K562 (cell line): Measurements from ENCODE around the gene STK32C. TPM values are rescaled to one million over a fixed set of nuclear protein-coding genes. Genes with fewer than 3 reads are reported as not detected.
A peak's percentile ranks its signal among the peaks of the same experiment; 100 is the strongest.

Experiments
- BRF2 ChIP-seq: IDR thresholded peaks from 3 replicates; pipeline ENCODE4 v1.6.1; 2011; ENCODE audit warnings: borderline replicate concordance, mild to moderate bottlenecking; ENCODE audit not compliant: insufficient read length, insufficient read depth
- DLX4 ChIP-seq: fragments of 250-450 bp; sonication (Bioruptor Pico); IDR thresholded peaks from 2 replicates; pipeline ENCODE4 v1.6.1; 2021; ENCODE audit warnings: mild to moderate bottlenecking
- GABPB2 ChIP-seq: fragments of 250-450 bp; sonication (Bioruptor Pico); conservative IDR thresholded peaks from 2 replicates; pipeline ENCODE4 v1.5.1; 2021; ENCODE audit warnings: mild to moderate bottlenecking
- HMG20A ChIP-seq: fragments of 450-650 bp; formaldehyde crosslinking; conservative IDR thresholded peaks from 2 replicates; pipeline ENCODE4 v1.4.0; 2020; ENCODE audit warnings: mild to moderate bottlenecking, mixed read lengths
- IFI16 ChIP-seq: fragments of 250-450 bp; sonication (Bioruptor Pico); IDR thresholded peaks from 2 replicates; pipeline ENCODE4 v2.1.2; 2022; ENCODE audit warnings: mild to moderate bottlenecking, inconsistent platforms
- KDM2B ChIP-seq: fragments of 250-450 bp; sonication (Bioruptor Pico); IDR thresholded peaks from 2 replicates; pipeline ENCODE4 v1.8.0; 2021; ENCODE audit warnings: mild to moderate bottlenecking, moderate library complexity
- KDM5B ChIP-seq: fragments of 200-600 bp; sonication (generic); IDR thresholded peaks from 2 replicates; pipeline ENCODE4 v1.6.1; 2012; ENCODE audit warnings: low read depth, mild to moderate bottlenecking, moderate library complexity, low read length, control low read depth, inconsistent platforms; ENCODE audit not compliant: insufficient replicate concordance
- KLF6 ChIP-seq: fragments of 250-450 bp; sonication (Bioruptor Pico); IDR thresholded peaks from 2 replicates; pipeline ENCODE4 v1.4.0; 2020; ENCODE audit warnings: mild to moderate bottlenecking, moderate library complexity, borderline replicate concordance
- SAFB2 ChIP-seq: fragments of 200-400 bp; formaldehyde crosslinking; IDR thresholded peaks from 2 replicates; pipeline ENCODE4 v1.6.1; 2018; ENCODE audit warnings: borderline replicate concordance, low read length, low read depth, moderate library complexity; ENCODE audit not compliant: severe bottlenecking
- SMARCA5 ChIP-seq: fragments of 450-650 bp; IDR thresholded peaks from 2 replicates; pipeline ENCODE4 v1.6.1; 2016
- ZBTB12 ChIP-seq: fragments of 250-450 bp; sonication (Bioruptor Pico); IDR thresholded peaks from 2 replicates; pipeline ENCODE4 v1.4.0; 2020
- ZBTB40 ChIP-seq, 2 experiments: fragments of 450-650 bp in 1 of 2; sonication (generic) in 1 of 2; formaldehyde crosslinking in 1 of 2; IDR thresholded peaks; 2 replicates each; pipeline versions ENCODE4 v1.7.1 to v1.9.0; 2016 to 2022; ENCODE audit warnings: inconsistent platforms in 1 of 2, mild to moderate bottlenecking in 1 of 2, missing genetic modification reagents in 1 of 2
- ZNF316 ChIP-seq: fragments of 450-650 bp; IDR thresholded peaks from 2 replicates; pipeline ENCODE4 v1.6.1; 2016
- ZNF583 ChIP-seq: fragments of 250-450 bp; sonication (Bioruptor Pico); IDR thresholded peaks from 2 replicates; pipeline ENCODE4 v1.4.0; 2020
- polyA plus RNA-seq, 8 experiments: library from polyadenylated mRNA; depleted of rRNA in 4 of 8; stranded (reverse) in 5 of 8; unstranded in 3 of 8; fragments of >200 nt; fragmentation: Nextera tagmentation in 2 of 8; fragmentation: Illumina TruSeq in 1 of 8; extraction: Ambion mirVana in 2 of 8; extraction: Trizol in 1 of 8; gene quantifications; 2 replicates each; pipeline versions ENCODE4 v1.2.1 to v1.2.3, GENCODE V29; 2011 to 2014; ENCODE audit warnings: inconsistent platforms in 1 of 8, missing spikeins in 1 of 8
- total RNA-seq, 7 experiments: library from RNA; depleted of rRNA in 6 of 7; stranded (reverse); fragments of >200 nt in 6 of 7; fragmentation: Illumina TruSeq in 2 of 7; extraction: Trizol in 2 of 7; gene quantifications; 2 replicates each; pipeline versions ENCODE4 v1.2.1 to v1.2.3, GENCODE V29; 2011 to 2021; ENCODE audit warnings: low replicate concordance in 1 of 7

Gene STK32C
- total and polyA plus RNA-seq, 9 of the 15 experiments (the other 6 are each of a cell fraction or from before 2014, with no cell fraction given) = 1.5 to 20.9 (median 6.5) TPM

GRCh38 chr10:132307823-132308586 is at the start of gene STK32C (continued):
- no peak for TF ChIP-seq ZNF583 (CRISPR knock-in tag)
- no peak for TF ChIP-seq IFI16 (CRISPR knock-in tag)
- TF ChIP-seq GABPB2 (CRISPR knock-in tag) = no peak
- TF ChIP-seq HMG20A (CRISPR knock-in tag) = no peak
- TF ChIP-seq ZBTB40 (IDR thresholded peaks at IDR 0.05) = no peak
- TF ChIP-seq ZBTB40 (CRISPR knock-in tag; IDR thresholded peaks at IDR 0.05) = no peak
- TF ChIP-seq ZBTB12 = no peak
- TF ChIP-seq KDM5B = no peak
- TF ChIP-seq ZNF316 = no peak
- no peak for TF ChIP-seq BRF2
- TF ChIP-seq DLX4 (CRISPR knock-in tag) = no peak
- TF ChIP-seq SAFB2 = no peak
- 0 out of 2 replicates have a peak, but pooled peaks have one; percentile 16 for TF ChIP-seq KDM2B
- no peak for TF ChIP-seq KLF6 (CRISPR knock-in tag)
- no peak for TF ChIP-seq SMARCA5
